Measurements from ENCODE around the gene HDHD3.
"Not testable (repeated sequence)": the region's sequence is repeated elsewhere in the genome, so short reads cannot be mapped to it uniquely, and the experiment has no call there.

Gene HDHD3

GRCh38 chr9:113376634-113377567, at the start of gene HDHD3:
Gene HDHD3 (minus strand): TSS chr9:113376986. CDS start chr9:113374354, 2,632 bp downstream.
- peak; percentile 54 to 64 for DNase-seq (ENCODE audit: low read depth in 2 of 2, low spot score in 1 of 2)

GRCh38 chr9:113425072-113425471, 48.3 kb upstream of the HDHD3 start:
- no peak for DNase-seq (ENCODE audit: low read depth in 2 of 2, low spot score in 1 of 2)

- no peak for DNase-seq (ENCODE audit: low read depth in 2 of 2, low spot score in 1 of 2)
Observed at GRCh38 chr9:113421726-113422125, 44.9 kb upstream of the HDHD3 start.

GRCh38 chr9:113417370-113417769, 40.6 kb upstream of the HDHD3 start:
- no peak for DNase-seq (ENCODE audit: low read depth in 2 of 2, low spot score in 1 of 2)

- no peak for DNase-seq (ENCODE audit: low read depth in 2 of 2, low spot score in 1 of 2)
Observed at GRCh38 chr9:113416149-113416721, 39.4 kb upstream of the HDHD3 start.

- DNase-seq (ENCODE audit: low read depth in 2 of 2, low spot score in 1 of 2), result peak; percentile 88
Observed at GRCh38 chr9:113410207-113410864, 33.5 kb upstream of the HDHD3 start, which contains the start of the genes C9orf43 and POLE3. Gene C9orf43 (plus strand): TSS chr9:113410747. CDS start chr9:113413494, 2,747 bp downstream. Gene POLE3 (minus strand): TSS chr9:113410675. CDS start chr9:113410293, 382 bp downstream.

- DNase-seq (ENCODE audit: low read depth in 2 of 2, low spot score in 1 of 2), result no peak
Observed at GRCh38 chr9:113409883-113410206, 33.1 kb upstream of the HDHD3 start.

- no peak for DNase-seq (ENCODE audit: low read depth in 2 of 2, low spot score in 1 of 2)
Observed at GRCh38 chr9:113409481-113409880, 32.7 kb upstream of the HDHD3 start.

GRCh38 chr9:113406873-113407511, 30.2 kb upstream of the HDHD3 start:
- DNase-seq (ENCODE audit: low read depth in 2 of 2, low spot score in 1 of 2), result not testable (repeated sequence)

GRCh38 chr9:113406353-113406752, 29.6 kb upstream of the HDHD3 start:
- DNase-seq (ENCODE audit: low read depth in 2 of 2, low spot score in 1 of 2), result not testable (repeated sequence)

- no peak for DNase-seq (ENCODE audit: low read depth in 2 of 2, low spot score in 1 of 2)
Observed at GRCh38 chr9:113403646-113404045, 26.9 kb upstream of the HDHD3 start.

- peak; percentile 97 to 100 for DNase-seq (ENCODE audit: low read depth in 2 of 2, low spot score in 1 of 2)
Observed at GRCh38 chr9:113401027-113401792, 24.4 kb upstream of the HDHD3 start, which contains the start of gene ALAD. Gene ALAD (minus strand): TSS chr9:113401284. CDS start chr9:113393559, 7,725 bp downstream.

GRCh38 chr9:113399646-113400200, 22.9 kb upstream of the HDHD3 start:
- no peak for DNase-seq (ENCODE audit: low read depth in 2 of 2, low spot score in 1 of 2)

- DNase-seq (ENCODE audit: low read depth in 2 of 2, low spot score in 1 of 2), result no peak
Observed at GRCh38 chr9:113398796-113399195, 22.0 kb upstream of the HDHD3 start.

GRCh38 chr9:113397203-113397631, 20.4 kb upstream of the HDHD3 start:
- DNase-seq (ENCODE audit: low read depth in 2 of 2, low spot score in 1 of 2), result no peak

GRCh38 chr9:113395000-113395861, 18.4 kb upstream of the HDHD3 start:
- no peak for DNase-seq (ENCODE audit: low read depth in 2 of 2, low spot score in 1 of 2)

GRCh38 chr9:113393281-113393680, 16.5 kb upstream of the HDHD3 start:
- DNase-seq (ENCODE audit: low read depth in 2 of 2, low spot score in 1 of 2), result no peak

- no peak for DNase-seq (ENCODE audit: low read depth in 2 of 2, low spot score in 1 of 2)
Observed at GRCh38 chr9:113391917-113392316, 15.1 kb upstream of the HDHD3 start.

All from stimulated activated CD8-positive, alpha-beta memory T cell treated with anti-CD3 and anti-CD28 coated beads, Interleukin-4, amount 100 ng/mL, for 1 hour (primary cell).